Brain microvascular endothelial cell (primary cell): ENCODE results near the gene MYD88.

Source experiments
- DNase-seq: peaks from one replicate; pipeline ENCODE4 v3.0.0-alpha.2; 2020
- H3K27ac ChIP-seq: fragments of 250-450 bp; sonication (Bioruptor Pico); 2 replicates; pipeline ENCODE4 v1.5.1; 2020; ENCODE audit warnings: mild to moderate bottlenecking, moderate library complexity
- H3K27me3 ChIP-seq: fragments of 250-450 bp; sonication (Bioruptor Pico); replicated peaks from 2 replicates; pipeline ENCODE4 v1.5.1; 2020; ENCODE audit warnings: mild to moderate bottlenecking
- H3K36me3 ChIP-seq: fragments of 250-450 bp; sonication (Bioruptor Pico); replicated peaks from 2 replicates; pipeline ENCODE4 v1.5.1; 2020; ENCODE audit warnings: mild to moderate bottlenecking
- H3K4me3 ChIP-seq: 2 replicates; pipeline ENCODE4 v1.5.1; 2011; ENCODE audit warnings: low read depth, mild to moderate bottlenecking, control low read depth, low read length, moderate library complexity
- CTCF ChIP-seq: IDR thresholded peaks from 2 replicates; pipeline ENCODE4 v1.5.1; 2011; ENCODE audit warnings: low read depth, mild to moderate bottlenecking, moderate library complexity, low read length, control low read depth, inconsistent platforms; ENCODE audit errors: missing control alignments
- in situ Hi-C: cut with HindIII; loops from 2 replicates; pipeline ENCODE4 v1.10.0; 2017; ENCODE audit warnings: low sequenced_read_pairs, low pct_ligation_motif_present

MYD88 gene

GRCh38 chr3:38136777-38137614, 1.5 kb upstream of the MYD88 start, which contains the start of gene ACAA1:
ACAA1 (minus strand) TSS chr3:38137127; CDS start chr3:38137035, 92 bp downstream.
- no peaks in the 10 kb centered on the region for H3K27me3 ChIP-seq
- H3K36me3 ChIP-seq: peaks cover 4% of the 10 kb centered on the region
- H3K4me3 ChIP-seq: peak within 1 kb of the TSS; percentile 82
- DNase-seq: peak; percentile 100
- TF ChIP-seq CTCF: no peak
- H3K27ac ChIP-seq: peak within 1 kb of the TSS; percentile 75
- in situ Hi-C loops: no loop called here

GRCh38 chr3:38137615-38138348, 679 bp upstream of the MYD88 start:
- peaks cover 2% of the 10 kb centered on the region for H3K36me3 ChIP-seq
- TF ChIP-seq CTCF: peak; percentile 43
- in situ Hi-C loops: no loop called here
- DNase-seq: no peak
- no peaks in the 10 kb centered on the region for H3K27me3 ChIP-seq
- peak overlapping the region; percentile 82 for H3K4me3 ChIP-seq
- H3K27ac ChIP-seq: peak overlapping the region; percentile 75

GRCh38 chr3:38139191-38139590, 730 bp downstream of the MYD88 start:
- TF ChIP-seq CTCF: no peak
- peaks cover 2% of the 10 kb centered on the region for H3K36me3 ChIP-seq
- peak overlapping the region; percentile 82 for H3K4me3 ChIP-seq
- DNase-seq: no peak
- in situ Hi-C loops: no loop called here
- H3K27me3 ChIP-seq: no peaks in the 10 kb centered on the region
- no peak overlapping the region for H3K27ac ChIP-seq

- Histone ChIP-seq H3K36me3 (peaks cover 2% of the 10 kb centered on the region), H3K4me3 (peak overlapping the region; percentile 82), H3K27ac (no peak overlapping the region), H3K27me3 (no peaks in the 10 kb centered on the region)
- DNase-seq: no peak
- no peak for TF ChIP-seq CTCF
- in situ Hi-C loops: no loop called here
Measured at GRCh38 chr3:38139652-38140051, 1.2 kb downstream of the MYD88 start.

- Histone ChIP-seq H3K36me3 (peaks cover 2% of the 10 kb centered on the region), H3K4me3 (no peak overlapping the region), H3K27ac (no peak overlapping the region), H3K27me3 (no peaks in the 10 kb centered on the region)
- DNase-seq: no peak
- TF ChIP-seq CTCF: no peak
- in situ Hi-C loops: no loop called here
Measured at GRCh38 chr3:38140326-38141172, 2.1 kb downstream of the MYD88 start.
